Measurements from ENCODE around the gene MYEOV. TPM values are rescaled to one million over a fixed set of nuclear protein-coding genes. Genes with fewer than 3 reads are reported as not detected.

MYEOV gene
- total RNA-seq, 1 experiment from 2014 or later: 1.4 TPM

DNA sequence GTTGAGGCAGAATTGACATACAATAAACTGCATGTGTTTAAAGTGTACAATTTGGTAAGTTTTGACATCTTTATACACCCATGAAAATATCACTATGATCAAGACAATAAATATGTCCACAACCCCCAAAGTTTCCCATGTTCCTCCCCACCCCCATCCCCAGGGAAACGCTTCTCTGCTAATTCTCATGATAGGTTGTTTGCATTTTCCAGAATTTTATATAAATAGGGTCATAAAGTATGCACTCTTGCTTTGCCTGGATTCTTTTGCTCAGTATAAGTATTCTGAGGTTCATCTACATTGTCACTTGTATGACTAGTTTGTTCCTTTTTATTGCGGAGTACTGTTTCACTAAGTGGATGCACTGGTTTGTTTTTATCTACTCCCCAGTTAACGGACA, 35.6 kb downstream of the MYEOV start (continued):
- no peak for TF ChIP-seq SMAD3 (CRISPR knock-in tag; IDR thresholded peaks at IDR 0.05; ENCODE audit: borderline replicate concordance)

DNA sequence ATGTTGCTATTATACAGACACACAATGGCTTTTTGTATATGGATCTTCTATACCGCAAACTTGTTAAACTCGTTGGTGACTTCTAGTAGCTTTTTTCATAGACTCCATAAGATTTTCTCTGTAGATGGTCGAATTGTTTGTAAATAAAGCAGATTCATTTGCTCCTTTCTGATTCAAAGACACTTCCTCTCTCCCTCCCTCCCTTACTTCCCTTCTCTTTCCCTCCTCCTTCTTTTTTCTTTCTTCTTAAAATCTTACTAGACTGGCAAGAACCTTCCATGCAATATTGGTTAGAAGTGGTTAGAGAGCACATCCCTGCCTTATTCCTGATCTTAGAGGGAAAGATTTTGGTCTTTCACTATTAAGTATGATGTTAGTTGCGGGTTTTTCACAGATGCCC, 36.4 kb downstream of the MYEOV start:
- no peak for DNase-seq (ENCODE audit: low spot score)
- ATAC-seq: no peak
- Mint-ChIP-seq H3K27ac (no peak overlapping the region), H3K27me3 (ENCODE audit: low read depth) (no peaks in the 10 kb centered on the region), H3K36me3 (no peaks in the 10 kb centered on the region), H3K9me3 (no peaks in the 10 kb centered on the region), H3K4me1 (peaks cover 16% of the 10 kb centered on the region), H3K4me3 (no peak overlapping the region)
- no peak for TF ChIP-seq NR1H2 (CRISPR knock-in tag; IDR thresholded peaks at IDR 0.05)
- ChIA-PET POLR2A (no interaction called here), CTCF (no interaction called here)

DNA sequence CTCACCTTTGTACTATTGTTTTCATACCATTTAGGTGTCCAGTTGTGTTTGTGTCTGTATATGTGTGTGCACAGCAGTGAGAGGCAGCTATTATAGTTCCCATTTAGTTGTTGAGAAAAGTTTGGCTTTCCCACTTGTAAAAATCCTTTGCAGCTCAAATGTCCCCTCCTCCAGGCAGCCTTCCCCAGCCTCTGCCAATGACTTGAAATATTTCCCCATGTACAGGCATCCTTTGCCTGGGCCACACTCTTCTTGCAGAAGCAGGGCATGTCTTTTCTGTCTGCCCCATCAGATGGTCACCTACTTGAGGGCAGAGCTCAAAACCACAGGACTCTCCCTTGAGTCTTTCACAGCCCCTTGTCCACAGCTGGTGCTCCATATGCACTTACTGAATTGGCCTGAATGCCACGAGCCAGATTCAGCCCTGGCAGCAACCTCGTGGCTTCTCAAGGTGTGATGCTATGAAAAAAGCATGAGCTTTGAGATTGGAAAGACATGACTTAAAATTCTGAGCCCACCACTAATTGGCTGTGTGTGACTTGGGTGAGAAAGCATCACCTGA, 39.3 kb downstream of the MYEOV start:
- Mint-ChIP-seq H3K27me3 (ENCODE audit: low read depth) (no peaks in the 10 kb centered on the region), H3K4me3 (no peak overlapping the region), H3K4me1 (peaks cover 18% of the 10 kb centered on the region), H3K36me3 (no peaks in the 10 kb centered on the region), H3K9me3 (no peaks in the 10 kb centered on the region), H3K27ac (no peak overlapping the region)
- ChIA-PET CTCF (no interaction called here), POLR2A (no interaction called here)
- ATAC-seq (no peak), DNase-seq (ENCODE audit: low spot score) (no peak)
- TF ChIP-seq, protein P1, sequence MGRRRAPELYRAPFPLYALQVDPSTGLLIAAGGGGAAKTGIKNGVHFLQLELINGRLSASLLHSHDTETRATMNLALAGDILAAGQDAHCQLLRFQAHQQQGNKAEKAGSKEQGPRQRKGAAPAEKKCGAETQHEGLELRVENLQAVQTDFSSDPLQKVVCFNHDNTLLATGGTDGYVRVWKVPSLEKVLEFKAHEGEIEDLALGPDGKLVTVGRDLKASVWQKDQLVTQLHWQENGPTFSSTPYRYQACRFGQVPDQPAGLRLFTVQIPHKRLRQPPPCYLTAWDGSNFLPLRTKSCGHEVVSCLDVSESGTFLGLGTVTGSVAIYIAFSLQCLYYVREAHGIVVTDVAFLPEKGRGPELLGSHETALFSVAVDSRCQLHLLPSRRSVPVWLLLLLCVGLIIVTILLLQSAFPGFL (CRISPR knock-in tag; IDR thresholded peaks at IDR 0.05; ENCODE audit: borderline replicate concordance): no peak
- TF ChIP-seq ELF4 (CRISPR knock-in tag; IDR thresholded peaks at IDR 0.05; ENCODE audit: low read depth) (no peak), ETV6 (CRISPR knock-in tag; IDR thresholded peaks at IDR 0.05) (no peak), TEAD4 (CRISPR knock-in tag; IDR thresholded peaks at IDR 0.05) (no peak), EMX1 (CRISPR knock-in tag; IDR thresholded peaks at IDR 0.05) (no peak), ZNF138 (CRISPR knock-in tag; conservative IDR thresholded peaks at IDR 0.05) (no peak), ZNF219 (CRISPR knock-in tag; IDR thresholded peaks at IDR 0.05; ENCODE audit: borderline replicate concordance) (no peak), SP1 (CRISPR knock-in tag; conservative IDR thresholded peaks at IDR 0.05) (no peak), GTF2I (CRISPR knock-in tag; conservative IDR thresholded peaks at IDR 0.05) (no peak), IRF2 (CRISPR knock-in tag; IDR thresholded peaks at IDR 0.05; ENCODE audit: borderline replicate concordance, low read depth) (no peak)
- TF ChIP-seq, protein P2, sequence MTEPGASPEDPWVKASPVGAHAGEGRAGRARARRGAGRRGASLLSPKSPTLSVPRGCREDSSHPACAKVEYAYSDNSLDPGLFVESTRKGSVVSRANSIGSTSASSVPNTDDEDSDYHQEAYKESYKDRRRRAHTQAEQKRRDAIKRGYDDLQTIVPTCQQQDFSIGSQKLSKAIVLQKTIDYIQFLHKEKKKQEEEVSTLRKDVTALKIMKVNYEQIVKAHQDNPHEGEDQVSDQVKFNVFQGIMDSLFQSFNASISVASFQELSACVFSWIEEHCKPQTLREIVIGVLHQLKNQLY (CRISPR knock-in tag; IDR thresholded peaks at IDR 0.05): no peak
- TF ChIP-seq, protein P3, sequence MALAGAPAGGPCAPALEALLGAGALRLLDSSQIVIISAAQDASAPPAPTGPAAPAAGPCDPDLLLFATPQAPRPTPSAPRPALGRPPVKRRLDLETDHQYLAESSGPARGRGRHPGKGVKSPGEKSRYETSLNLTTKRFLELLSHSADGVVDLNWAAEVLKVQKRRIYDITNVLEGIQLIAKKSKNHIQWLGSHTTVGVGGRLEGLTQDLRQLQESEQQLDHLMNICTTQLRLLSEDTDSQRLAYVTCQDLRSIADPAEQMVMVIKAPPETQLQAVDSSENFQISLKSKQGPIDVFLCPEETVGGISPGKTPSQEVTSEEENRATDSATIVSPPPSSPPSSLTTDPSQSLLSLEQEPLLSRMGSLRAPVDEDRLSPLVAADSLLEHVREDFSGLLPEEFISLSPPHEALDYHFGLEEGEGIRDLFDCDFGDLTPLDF (CRISPR knock-in tag; IDR thresholded peaks at IDR 0.05): no peak
- TF ChIP-seq, protein P4, sequence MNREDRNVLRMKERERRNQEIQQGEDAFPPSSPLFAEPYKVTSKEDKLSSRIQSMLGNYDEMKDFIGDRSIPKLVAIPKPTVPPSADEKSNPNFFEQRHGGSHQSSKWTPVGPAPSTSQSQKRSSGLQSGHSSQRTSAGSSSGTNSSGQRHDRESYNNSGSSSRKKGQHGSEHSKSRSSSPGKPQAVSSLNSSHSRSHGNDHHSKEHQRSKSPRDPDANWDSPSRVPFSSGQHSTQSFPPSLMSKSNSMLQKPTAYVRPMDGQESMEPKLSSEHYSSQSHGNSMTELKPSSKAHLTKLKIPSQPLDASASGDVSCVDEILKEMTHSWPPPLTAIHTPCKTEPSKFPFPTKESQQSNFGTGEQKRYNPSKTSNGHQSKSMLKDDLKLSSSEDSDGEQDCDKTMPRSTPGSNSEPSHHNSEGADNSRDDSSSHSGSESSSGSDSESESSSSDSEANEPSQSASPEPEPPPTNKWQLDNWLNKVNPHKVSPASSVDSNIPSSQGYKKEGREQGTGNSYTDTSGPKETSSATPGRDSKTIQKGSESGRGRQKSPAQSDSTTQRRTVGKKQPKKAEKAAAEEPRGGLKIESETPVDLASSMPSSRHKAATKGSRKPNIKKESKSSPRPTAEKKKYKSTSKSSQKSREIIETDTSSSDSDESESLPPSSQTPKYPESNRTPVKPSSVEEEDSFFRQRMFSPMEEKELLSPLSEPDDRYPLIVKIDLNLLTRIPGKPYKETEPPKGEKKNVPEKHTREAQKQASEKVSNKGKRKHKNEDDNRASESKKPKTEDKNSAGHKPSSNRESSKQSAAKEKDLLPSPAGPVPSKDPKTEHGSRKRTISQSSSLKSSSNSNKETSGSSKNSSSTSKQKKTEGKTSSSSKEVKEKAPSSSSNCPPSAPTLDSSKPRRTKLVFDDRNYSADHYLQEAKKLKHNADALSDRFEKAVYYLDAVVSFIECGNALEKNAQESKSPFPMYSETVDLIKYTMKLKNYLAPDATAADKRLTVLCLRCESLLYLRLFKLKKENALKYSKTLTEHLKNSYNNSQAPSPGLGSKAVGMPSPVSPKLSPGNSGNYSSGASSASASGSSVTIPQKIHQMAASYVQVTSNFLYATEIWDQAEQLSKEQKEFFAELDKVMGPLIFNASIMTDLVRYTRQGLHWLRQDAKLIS (CRISPR knock-in tag; IDR thresholded peaks at IDR 0.05; ENCODE audit: borderline replicate concordance): no peak
- TF ChIP-seq, protein P5, sequence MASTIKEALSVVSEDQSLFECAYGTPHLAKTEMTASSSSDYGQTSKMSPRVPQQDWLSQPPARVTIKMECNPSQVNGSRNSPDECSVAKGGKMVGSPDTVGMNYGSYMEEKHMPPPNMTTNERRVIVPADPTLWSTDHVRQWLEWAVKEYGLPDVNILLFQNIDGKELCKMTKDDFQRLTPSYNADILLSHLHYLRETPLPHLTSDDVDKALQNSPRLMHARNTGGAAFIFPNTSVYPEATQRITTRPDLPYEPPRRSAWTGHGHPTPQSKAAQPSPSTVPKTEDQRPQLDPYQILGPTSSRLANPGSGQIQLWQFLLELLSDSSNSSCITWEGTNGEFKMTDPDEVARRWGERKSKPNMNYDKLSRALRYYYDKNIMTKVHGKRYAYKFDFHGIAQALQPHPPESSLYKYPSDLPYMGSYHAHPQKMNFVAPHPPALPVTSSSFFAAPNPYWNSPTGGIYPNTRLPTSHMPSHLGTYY (CRISPR knock-in tag; IDR thresholded peaks at IDR 0.05): no peak
- TF ChIP-seq, protein P6, sequence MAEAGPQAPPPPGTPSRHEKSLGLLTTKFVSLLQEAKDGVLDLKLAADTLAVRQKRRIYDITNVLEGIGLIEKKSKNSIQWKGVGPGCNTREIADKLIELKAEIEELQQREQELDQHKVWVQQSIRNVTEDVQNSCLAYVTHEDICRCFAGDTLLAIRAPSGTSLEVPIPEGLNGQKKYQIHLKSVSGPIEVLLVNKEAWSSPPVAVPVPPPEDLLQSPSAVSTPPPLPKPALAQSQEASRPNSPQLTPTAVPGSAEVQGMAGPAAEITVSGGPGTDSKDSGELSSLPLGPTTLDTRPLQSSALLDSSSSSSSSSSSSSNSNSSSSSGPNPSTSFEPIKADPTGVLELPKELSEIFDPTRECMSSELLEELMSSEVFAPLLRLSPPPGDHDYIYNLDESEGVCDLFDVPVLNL (CRISPR knock-in tag; IDR thresholded peaks at IDR 0.05; ENCODE audit: borderline replicate concordance, low read depth): no peak

Measured in WTC11 (cell line).